H1 (cell line): Measurements from ENCODE around the gene TTC36. TPM values are rescaled to one million over a fixed set of nuclear protein-coding genes. Genes with fewer than 3 reads are reported as not detected.
A peak's percentile ranks its signal among the peaks of the same experiment; 100 is the strongest.

Source experiments
- BACH1 ChIP-seq: IDR thresholded peaks from 2 replicates; pipeline ENCODE4 v1.6.1; 2012; ENCODE audit warnings: low read length, improper control_type of control experiment
- BRCA1 ChIP-seq: IDR thresholded peaks from 2 replicates; pipeline ENCODE4 v1.6.1; 2012; ENCODE audit warnings: low read depth, low read length, improper control_type of control experiment
- CEBPB ChIP-seq: IDR thresholded peaks from 2 replicates; pipeline ENCODE4 v1.6.1; 2012; ENCODE audit warnings: low read depth, low read length
- CHD1 ChIP-seq: IDR thresholded peaks from 2 replicates; pipeline ENCODE4 v1.6.1; 2012; ENCODE audit warnings: low read depth, low read length, improper control_type of control experiment
- CTBP2 ChIP-seq: IDR thresholded peaks from 2 replicates; pipeline ENCODE4 v1.7.0; 2011; ENCODE audit warnings: borderline replicate concordance, mild to moderate bottlenecking, moderate library complexity, mixed read lengths, low read length; ENCODE audit not compliant: insufficient read depth, insufficient read length
- EP300 ChIP-seq, 2 experiments: IDR thresholded peaks; 1 replicate in 1 of 2; 2 replicates in 1 of 2; pipeline ENCODE4 v1.6.1; 2011 to 2012; ENCODE audit warnings: low read depth in 2 of 2, low read length in 2 of 2, mild to moderate bottlenecking in 2 of 2, borderline replicate concordance in 1 of 2, inconsistent platforms in 1 of 2, moderate library complexity in 1 of 2
- EZH2 ChIP-seq: fragments of 200-600 bp; sonication (generic); IDR thresholded peaks from 2 replicates; pipeline ENCODE4 v1.7.1; 2012; ENCODE audit warnings: low read depth, mild to moderate bottlenecking, moderate library complexity, low read length, inconsistent platforms; ENCODE audit not compliant: severe bottlenecking
- GABPA ChIP-seq: IDR thresholded peaks from 2 replicates; pipeline ENCODE4 v1.6.1; 2011; ENCODE audit warnings: mild to moderate bottlenecking, low read length, moderate library complexity, borderline replicate concordance; ENCODE audit not compliant: insufficient read depth
- HDAC2 ChIP-seq, 2 experiments: fragments of 300-600 bp in 1 of 2; sonication (generic) in 1 of 2; IDR thresholded peaks; 2 replicates each; pipeline ENCODE4 v1.6.1; 2011 to 2012; ENCODE audit warnings: low read depth in 2 of 2, low read length in 2 of 2, mild to moderate bottlenecking in 2 of 2, moderate library complexity in 2 of 2, borderline replicate concordance in 1 of 2, inconsistent platforms in 1 of 2
- JUN ChIP-seq: IDR thresholded peaks from 2 replicates; pipeline ENCODE4 v1.6.1; 2011; ENCODE audit warnings: low read depth, mild to moderate bottlenecking, improper control_type of control experiment, low read length
- JUND ChIP-seq: IDR thresholded peaks from 2 replicates; pipeline ENCODE4 v1.6.1; 2011; ENCODE audit warnings: mild to moderate bottlenecking, improper control_type of control experiment, low read length
- KDM1A ChIP-seq: fragments of 200-600, 300-600 bp; sonication (generic); IDR thresholded peaks from 2 replicates; pipeline ENCODE4 v1.7.1; 2016; ENCODE audit warnings: mild to moderate bottlenecking, low read length, borderline replicate concordance
- POLR2A ChIP-seq, 2 experiments: IDR thresholded peaks; 1 replicate in 1 of 2; 2 replicates in 1 of 2; pipeline ENCODE4 v1.6.1; 2011; ENCODE audit warnings: low read depth in 2 of 2, low read length in 2 of 2, mild to moderate bottlenecking in 2 of 2; ENCODE audit errors: control extremely low read depth in 1 of 2
- RFX5 ChIP-seq: IDR thresholded peaks from 2 replicates; pipeline ENCODE4 v1.6.1; 2011; ENCODE audit warnings: low read depth, low read length, improper control_type of control experiment, borderline replicate concordance
- RNF2 ChIP-seq: fragments of 200-900, 300-1000 bp; sonication (generic); IDR thresholded peaks from 2 replicates; pipeline ENCODE4 v1.7.1; 2016; ENCODE audit warnings: borderline replicate concordance, low read depth, mild to moderate bottlenecking, antibody characterized with exemption, low read length; ENCODE audit not compliant: poor library complexity, severe bottlenecking; ENCODE audit errors: missing control alignments
- SAP30 ChIP-seq: fragments of 300-600 bp; sonication (generic); IDR thresholded peaks from 2 replicates; pipeline ENCODE4 v1.7.1; 2012; ENCODE audit warnings: low read length, moderate library complexity, mild to moderate bottlenecking, inconsistent platforms; ENCODE audit not compliant: insufficient read depth, insufficient replicate concordance
- SP2 ChIP-seq: IDR thresholded peaks from 2 replicates; pipeline ENCODE4 v1.6.1; 2012; ENCODE audit warnings: mild to moderate bottlenecking, low read length, inconsistent platforms
- SP4 ChIP-seq: IDR thresholded peaks from 2 replicates; pipeline ENCODE4 v1.6.1; 2012; ENCODE audit warnings: low read length, inconsistent platforms
- TAF7 ChIP-seq: optimal IDR thresholded peaks from 2 replicates; pipeline ENCODE3; 2011; ENCODE audit warnings: low read depth, mild to moderate bottlenecking, inconsistent platforms, low read length, moderate library complexity, borderline replicate concordance
- polyA plus RNA-seq, 7 experiments: library from polyadenylated mRNA; depleted of rRNA in 3 of 7; stranded (reverse) in 5 of 7; unstranded in 2 of 7; fragments of >200 nt in 5 of 7; fragments of 200-250 nt in 2 of 7; gene quantifications; 1 replicate in 5 of 7; 2 replicates in 1 of 7; 4 replicates in 1 of 7; pipeline versions ENCODE4 v1.2.1 to v1.2.3, GENCODE V29; 2011 to 2013; ENCODE audit warnings: missing spikeins in 2 of 7, mixed read lengths in 2 of 7
- total RNA-seq: library from RNA; stranded (reverse); fragmentation: NEBNext Ultra II Directional; extraction: Animal tissue kit (Norgen Biotek cat#: 25700); gene quantifications from 2 replicates; pipeline ENCODE4 v1.2.1, GENCODE V29; 2021
- TF ChIP-seq, protein P1 (sequence below): IDR thresholded peaks from 2 replicates; pipeline ENCODE4 v1.6.1; 2012; ENCODE audit warnings: low read length, inconsistent platforms
- TF ChIP-seq, protein P2 (sequence below): IDR thresholded peaks from 2 replicates; pipeline ENCODE4 v1.6.1; 2012; ENCODE audit warnings: inconsistent platforms

Gene TTC36
- total and polyA plus RNA-seq, 2 of the 8 experiments (the other 6 are each of a cell fraction or from before 2014, with no cell fraction given), result not detected

DNA sequence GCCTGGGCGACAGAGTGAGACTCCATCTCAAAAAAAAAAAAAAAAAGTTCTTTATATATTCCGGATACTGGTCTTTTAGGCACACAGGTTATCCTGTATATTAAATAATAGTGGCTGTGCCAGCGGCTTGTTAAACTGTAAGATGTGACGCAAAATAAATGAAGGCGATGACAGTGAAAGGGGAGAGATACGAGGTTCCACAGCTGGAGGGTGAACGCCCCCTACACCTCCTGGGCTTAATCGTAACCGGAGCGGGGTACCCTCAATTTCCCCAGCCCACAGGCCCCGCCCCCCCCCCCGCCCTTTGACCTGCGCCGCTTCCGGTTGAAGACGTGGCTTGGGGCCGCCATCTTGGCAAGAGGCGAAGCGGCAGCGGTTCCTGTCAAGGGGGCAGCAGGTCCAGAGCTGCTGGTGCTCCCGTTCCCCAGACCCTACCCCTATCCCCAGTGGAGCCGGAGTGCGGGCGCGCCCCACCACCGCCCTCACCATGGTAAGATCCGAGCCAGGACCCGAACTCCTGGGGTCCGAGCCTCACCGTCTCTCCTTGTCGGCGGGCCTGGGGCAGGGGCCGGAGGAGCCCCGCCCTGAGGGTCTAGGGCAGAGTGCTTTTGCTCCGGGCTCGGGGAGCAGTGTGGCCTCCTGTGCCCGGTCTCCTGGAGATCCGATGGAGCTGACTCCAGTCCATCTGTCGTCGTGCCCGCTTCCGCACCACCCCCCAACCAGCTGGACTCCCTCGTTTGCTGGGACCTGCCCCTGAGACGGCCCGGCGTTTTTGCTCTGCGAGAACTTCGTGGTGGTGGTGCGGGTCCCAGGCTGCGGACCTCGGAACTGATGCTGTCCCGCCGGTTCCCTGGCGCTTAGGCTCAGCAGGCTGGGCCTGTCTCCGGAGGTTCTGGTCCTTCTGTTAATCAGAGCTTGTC is 45.0 kb downstream of the TTC36 start, which contains the start of gene ARCN1 (continued):
- TF ChIP-seq, protein P1, sequence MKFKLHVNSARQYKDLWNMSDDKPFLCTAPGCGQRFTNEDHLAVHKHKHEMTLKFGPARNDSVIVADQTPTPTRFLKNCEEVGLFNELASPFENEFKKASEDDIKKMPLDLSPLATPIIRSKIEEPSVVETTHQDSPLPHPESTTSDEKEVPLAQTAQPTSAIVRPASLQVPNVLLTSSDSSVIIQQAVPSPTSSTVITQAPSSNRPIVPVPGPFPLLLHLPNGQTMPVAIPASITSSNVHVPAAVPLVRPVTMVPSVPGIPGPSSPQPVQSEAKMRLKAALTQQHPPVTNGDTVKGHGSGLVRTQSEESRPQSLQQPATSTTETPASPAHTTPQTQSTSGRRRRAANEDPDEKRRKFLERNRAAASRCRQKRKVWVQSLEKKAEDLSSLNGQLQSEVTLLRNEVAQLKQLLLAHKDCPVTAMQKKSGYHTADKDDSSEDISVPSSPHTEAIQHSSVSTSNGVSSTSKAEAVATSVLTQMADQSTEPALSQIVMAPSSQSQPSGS, result no peak
- TF ChIP-seq SP4 (no peak), JUN (no peak), CHD1 (no peak), EP300 (IDR thresholded peaks at IDR 0.05; ENCODE audit: borderline replicate concordance in 1 of 2, low read depth in 2 of 2, low read length in 2 of 2) (no peak), RFX5 (no peak), RNF2 (no peak), TAF7 (no peak), POLR2A (IDR thresholded peaks at IDR 0.05; ENCODE audit: control extremely low read depth in 1 of 2, low read depth in 2 of 2, low read length in 2 of 2) (peak; percentile 49 to 85), SP2 (no peak), JUND (no peak), HDAC2 (IDR thresholded peaks at IDR 0.05; ENCODE audit: borderline replicate concordance in 1 of 2, low read depth in 2 of 2, low read length in 2 of 2) (no peak; a peak in 1 of 4 replicates), GABPA (no peak), CEBPB (no peak), SAP30 (no peak), BRCA1 (no peak), CTBP2 (no peak), BACH1 (no peak), EZH2 (no peak), KDM1A (no peak)
- TF ChIP-seq, protein P2, sequence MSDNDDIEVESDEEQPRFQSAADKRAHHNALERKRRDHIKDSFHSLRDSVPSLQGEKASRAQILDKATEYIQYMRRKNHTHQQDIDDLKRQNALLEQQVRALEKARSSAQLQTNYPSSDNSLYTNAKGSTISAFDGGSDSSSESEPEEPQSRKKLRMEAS, result no peak
